Liver (tissue), 9 donors: ENCODE results near the gene FYB1. TPM values are rescaled to one million over a fixed set of nuclear protein-coding genes. Genes with fewer than 3 reads are reported as not detected.
A peak's percentile ranks its signal among the peaks of the same experiment; 100 is the strongest.

ENCODE experiments used
- DNase-seq: peaks from one replicate; pipeline ENCODE4 v3.0.0-alpha.2; 2017; ENCODE audit warnings: low spot score
- H3K27ac ChIP-seq, 2 donors: one replicate each; pipeline ENCODE4 v1.7.0; 2013; ENCODE audit warnings: inconsistent platforms in 2 of 2, low read length in 2 of 2, control low read depth in 1 of 2, low read depth in 1 of 2, mild to moderate bottlenecking in 1 of 2
- H3K27me3 ChIP-seq, 4 donors: one replicate each; pipeline versions ENCODE4 v1.6.1 to v1.7.0; 2013; ENCODE audit warnings: low read length in 3 of 4, inconsistent platforms in 1 of 4, mild to moderate bottlenecking in 1 of 4, moderate library complexity in 1 of 4; ENCODE audit not compliant: control insufficient read depth in 4 of 4, insufficient read depth in 4 of 4
- H3K36me3 ChIP-seq, 4 donors: one replicate each; pipeline versions ENCODE4 v1.6.1 to v1.7.0; 2013; ENCODE audit warnings: low read length in 3 of 4, mild to moderate bottlenecking in 3 of 4, low read depth in 1 of 4, moderate library complexity in 1 of 4; ENCODE audit not compliant: control insufficient read depth in 4 of 4, insufficient read depth in 3 of 4
- H3K4me1 ChIP-seq, 4 donors: one replicate each; pipeline versions ENCODE4 v1.6.1 to v1.7.0; 2013; ENCODE audit warnings: low read length in 3 of 4, mild to moderate bottlenecking in 3 of 4, moderate library complexity in 1 of 4; ENCODE audit not compliant: control insufficient read depth in 4 of 4, insufficient read depth in 4 of 4
- H3K4me3 ChIP-seq, 3 donors: one replicate each; pipeline versions ENCODE4 v1.6.1 to v1.7.0; 2013; ENCODE audit warnings: low read length in 3 of 3, control low read depth in 1 of 3, low read depth in 1 of 3, mild to moderate bottlenecking in 1 of 3
- H3K9ac ChIP-seq, 2 donors: one replicate each; pipeline ENCODE4 v1.7.0; 2013; ENCODE audit warnings: low read length in 2 of 2, mild to moderate bottlenecking in 2 of 2, moderate library complexity in 2 of 2, control low read depth in 1 of 2, low read depth in 1 of 2
- H3K9me3 ChIP-seq, 4 donors: one replicate each; pipeline versions ENCODE4 v1.6.1 to v1.7.0; 2013; ENCODE audit warnings: low read length in 3 of 4; ENCODE audit not compliant: control insufficient read depth in 4 of 4
- EGR1 ChIP-seq, 2 donors: IDR thresholded peaks; 2 replicates each; pipeline ENCODE4 v1.6.1; 2016 to 2018; ENCODE audit warnings: antibody characterized with exemption in 2 of 2, low read depth in 2 of 2
- FOXA1 ChIP-seq: IDR thresholded peaks from 2 replicates; pipeline ENCODE4 v1.6.1; 2016; ENCODE audit warnings: antibody characterized with exemption
- FOXA2 ChIP-seq: IDR thresholded peaks from 2 replicates; pipeline ENCODE4 v1.6.1; 2016; ENCODE audit warnings: antibody characterized with exemption
- GABPA ChIP-seq, 2 donors: IDR thresholded peaks in 1 of 2; conservative IDR thresholded peaks in 1 of 2; 2 replicates each; pipeline ENCODE4 v1.6.1; 2016; ENCODE audit warnings: antibody characterized with exemption in 2 of 2, mild to moderate bottlenecking in 1 of 2, moderate library complexity in 1 of 2
- HNF4A ChIP-seq, 2 donors: conservative IDR thresholded peaks; 2 replicates each; pipeline ENCODE4 v1.6.1; 2016; ENCODE audit warnings: antibody characterized with exemption in 2 of 2, mild to moderate bottlenecking in 2 of 2
- HNF4G ChIP-seq: IDR thresholded peaks from 2 replicates; pipeline ENCODE4 v1.6.1; 2016; ENCODE audit warnings: antibody characterized with exemption
- MAX ChIP-seq: IDR thresholded peaks from 2 replicates; pipeline ENCODE4 v1.6.1; 2016; ENCODE audit warnings: antibody characterized with exemption
- NR2F2 ChIP-seq: IDR thresholded peaks from 2 replicates; pipeline ENCODE4 v1.6.1; 2016; ENCODE audit warnings: antibody characterized with exemption
- RAD21 ChIP-seq, 2 donors: IDR thresholded peaks; 2 replicates each; pipeline ENCODE4 v1.6.1; 2016; ENCODE audit warnings: antibody characterized with exemption in 2 of 2, mild to moderate bottlenecking in 2 of 2
- RXRA ChIP-seq, 2 donors: IDR thresholded peaks; 2 replicates each; pipeline ENCODE4 v1.6.1; 2017 to 2018; ENCODE audit warnings: antibody characterized with exemption in 2 of 2, mild to moderate bottlenecking in 1 of 2
- SP1 ChIP-seq: IDR thresholded peaks from 2 replicates; pipeline ENCODE4 v1.6.1; 2018; ENCODE audit warnings: antibody characterized with exemption, mild to moderate bottlenecking
- TAF1 ChIP-seq: conservative IDR thresholded peaks from 2 replicates; pipeline ENCODE4 v1.6.1; 2016; ENCODE audit warnings: antibody characterized with exemption, mild to moderate bottlenecking
- YY1 ChIP-seq: IDR thresholded peaks from 2 replicates; pipeline ENCODE4 v1.6.1; 2016; ENCODE audit warnings: antibody characterized with exemption, mild to moderate bottlenecking
- WGBS: extraction: QIAGEN DNeasy Blood & Tissue Kit; methylation state at CpG from one replicate; pipeline ENCODE4 v1.1.7; 2013; 5-methylcytosine and 5-hydroxymethylcytosine counted together
- polyA plus RNA-seq, 2 donors: library from polyadenylated mRNA; stranded (reverse) in 1 of 2; unstranded in 1 of 2; fragments of 200-250 nt in 1 of 2; fragments of >200 nt in 1 of 2; fragmentation: Nextera tagmentation in 1 of 2; extraction: Ambion mirVana in 1 of 2; gene quantifications; one replicate each; pipeline versions ENCODE4 v1.2.1 to v1.2.3, GENCODE V29; 2013 to 2015
- total RNA-seq, 2 donors: library from RNA; depleted of rRNA; stranded (reverse); fragments of >200 nt; gene quantifications; one replicate each; pipeline ENCODE4 v1.2.3, GENCODE V29; 2014
- TF ChIP-seq, protein P1 (sequence below): IDR thresholded peaks from 2 replicates; pipeline ENCODE4 v1.6.1; 2016; ENCODE audit warnings: antibody characterized with exemption
- TF ChIP-seq, protein P2 (sequence below): IDR thresholded peaks from 2 replicates; pipeline ENCODE4 v1.6.1; 2016; ENCODE audit warnings: antibody characterized with exemption, mild to moderate bottlenecking
- donor health status: healthy.
- donor health status: healthy.
- donor health status: healthy.
- donor health status: healthy.
- donor health status: healthy.

FYB1 gene
- total and polyA plus RNA-seq, 4 donors: 2.3 to 14.6 (median 6.9) TPM

GRCh38 chr5:39206630-39207321, 12.6 kb downstream of the FYB1 start:
- no peak for DNase-seq
- no peak overlapping the region for H3K9ac ChIP-seq
- H3K4me3 ChIP-seq: no peak overlapping the region
- TF ChIP-seq GABPA (IDR thresholded peaks at IDR 0.05 in 1 of 2, conservative IDR thresholded peaks at IDR 0.05 in 1 of 2) (no peak), RAD21 (IDR thresholded peaks at IDR 0.05) (no peak), HNF4A (conservative IDR thresholded peaks at IDR 0.05) (no peak), FOXA1 (no peak), MAX (no peak), HNF4G (no peak), SP1 (no peak)
- TF ChIP-seq, protein P1, sequence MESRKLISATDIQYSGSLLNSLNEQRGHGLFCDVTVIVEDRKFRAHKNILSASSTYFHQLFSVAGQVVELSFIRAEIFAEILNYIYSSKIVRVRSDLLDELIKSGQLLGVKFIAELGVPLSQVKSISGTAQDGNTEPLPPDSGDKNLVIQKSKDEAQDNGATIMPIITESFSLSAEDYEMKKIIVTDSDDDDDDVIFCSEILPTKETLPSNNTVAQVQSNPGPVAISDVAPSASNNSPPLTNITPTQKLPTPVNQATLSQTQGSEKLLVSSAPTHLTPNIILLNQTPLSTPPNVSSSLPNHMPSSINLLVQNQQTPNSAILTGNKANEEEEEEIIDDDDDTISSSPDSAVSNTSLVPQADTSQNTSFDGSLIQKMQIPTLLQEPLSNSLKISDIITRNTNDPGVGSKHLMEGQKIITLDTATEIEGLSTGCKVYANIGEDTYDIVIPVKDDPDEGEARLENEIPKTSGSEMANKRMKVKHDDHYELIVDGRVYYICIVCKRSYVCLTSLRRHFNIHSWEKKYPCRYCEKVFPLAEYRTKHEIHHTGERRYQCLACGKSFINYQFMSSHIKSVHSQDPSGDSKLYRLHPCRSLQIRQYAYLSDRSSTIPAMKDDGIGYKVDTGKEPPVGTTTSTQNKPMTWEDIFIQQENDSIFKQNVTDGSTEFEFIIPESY: no peak
- no peaks in the 10 kb centered on the region for H3K9me3 ChIP-seq
- H3K27ac ChIP-seq: no peak overlapping the region
- no peaks in the 10 kb centered on the region for H3K27me3 ChIP-seq
- H3K36me3 ChIP-seq: no peaks in the 10 kb centered on the region
- WGBS: 76% methylated on average over 3 of the region's 3 CpGs
- H3K4me1 ChIP-seq: peaks cover 0 to 3% (median 0%) of the 10 kb centered on the region in 4 donors

DNA sequence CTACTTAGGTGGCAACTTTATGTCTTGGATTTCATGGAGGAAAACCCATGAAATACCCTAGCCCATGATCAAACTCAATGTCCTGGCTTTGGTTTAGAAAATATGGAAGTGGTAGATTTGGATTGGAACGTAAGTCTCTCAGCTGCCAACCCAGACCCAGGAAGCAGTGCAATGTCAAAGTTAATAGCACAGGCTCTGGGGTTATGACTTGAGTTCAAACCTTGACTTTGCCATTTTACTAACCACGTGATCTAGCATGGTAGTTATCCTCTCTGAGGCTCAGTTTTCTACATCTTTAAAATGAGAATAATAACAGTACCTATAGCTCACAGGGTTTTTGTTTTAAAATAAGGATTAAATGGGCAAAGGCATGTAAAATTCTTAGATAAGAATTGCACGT, 13.8 kb downstream of the FYB1 start:
- TF ChIP-seq, protein P1: no peak
- TF ChIP-seq TAF1 (no peak), HNF4G (no peak), NR2F2 (no peak), FOXA2 (no peak), FOXA1 (no peak), SP1 (no peak)
- H3K27ac ChIP-seq: no peak overlapping the region
- H3K4me1 ChIP-seq: peaks cover 0 to 3% (median 0%) of the 10 kb centered on the region in 4 donors
- no peaks in the 10 kb centered on the region for H3K36me3 ChIP-seq
- H3K9ac ChIP-seq: no peak overlapping the region
- 77% methylated on average over 3 of the region's 3 CpGs for WGBS
- no peaks in the 10 kb centered on the region for H3K27me3 ChIP-seq
- no peak for DNase-seq
- H3K9me3 ChIP-seq: no peaks in the 10 kb centered on the region
- no peak overlapping the region for H3K4me3 ChIP-seq

GRCh38 chr5:39203951-39204350, 15.4 kb downstream of the FYB1 start:
- no peaks in the 10 kb centered on the region for H3K36me3 ChIP-seq
- H3K4me3 ChIP-seq: no peak overlapping the region
- no peaks in the 10 kb centered on the region for H3K9me3 ChIP-seq
- no peaks in the 10 kb centered on the region for H3K4me1 ChIP-seq
- H3K27me3 ChIP-seq: no peaks in the 10 kb centered on the region
- H3K27ac ChIP-seq: no peak overlapping the region
- WGBS: 86% methylated on average over 1 of the region's 1 CpG
- H3K9ac ChIP-seq: peak overlapping the region in 1 of 2 donors; percentile 42
- no peak for DNase-seq
- TF ChIP-seq, protein P1: no peak
- no peak for TF ChIP-seq NR2F2
- no peak for TF ChIP-seq EGR1 (IDR thresholded peaks at IDR 0.05; ENCODE audit: low read depth in 2 of 2)
- TF ChIP-seq HNF4A (conservative IDR thresholded peaks at IDR 0.05): no peak
- no peak for TF ChIP-seq RXRA (IDR thresholded peaks at IDR 0.05)
- TF ChIP-seq, protein P2, sequence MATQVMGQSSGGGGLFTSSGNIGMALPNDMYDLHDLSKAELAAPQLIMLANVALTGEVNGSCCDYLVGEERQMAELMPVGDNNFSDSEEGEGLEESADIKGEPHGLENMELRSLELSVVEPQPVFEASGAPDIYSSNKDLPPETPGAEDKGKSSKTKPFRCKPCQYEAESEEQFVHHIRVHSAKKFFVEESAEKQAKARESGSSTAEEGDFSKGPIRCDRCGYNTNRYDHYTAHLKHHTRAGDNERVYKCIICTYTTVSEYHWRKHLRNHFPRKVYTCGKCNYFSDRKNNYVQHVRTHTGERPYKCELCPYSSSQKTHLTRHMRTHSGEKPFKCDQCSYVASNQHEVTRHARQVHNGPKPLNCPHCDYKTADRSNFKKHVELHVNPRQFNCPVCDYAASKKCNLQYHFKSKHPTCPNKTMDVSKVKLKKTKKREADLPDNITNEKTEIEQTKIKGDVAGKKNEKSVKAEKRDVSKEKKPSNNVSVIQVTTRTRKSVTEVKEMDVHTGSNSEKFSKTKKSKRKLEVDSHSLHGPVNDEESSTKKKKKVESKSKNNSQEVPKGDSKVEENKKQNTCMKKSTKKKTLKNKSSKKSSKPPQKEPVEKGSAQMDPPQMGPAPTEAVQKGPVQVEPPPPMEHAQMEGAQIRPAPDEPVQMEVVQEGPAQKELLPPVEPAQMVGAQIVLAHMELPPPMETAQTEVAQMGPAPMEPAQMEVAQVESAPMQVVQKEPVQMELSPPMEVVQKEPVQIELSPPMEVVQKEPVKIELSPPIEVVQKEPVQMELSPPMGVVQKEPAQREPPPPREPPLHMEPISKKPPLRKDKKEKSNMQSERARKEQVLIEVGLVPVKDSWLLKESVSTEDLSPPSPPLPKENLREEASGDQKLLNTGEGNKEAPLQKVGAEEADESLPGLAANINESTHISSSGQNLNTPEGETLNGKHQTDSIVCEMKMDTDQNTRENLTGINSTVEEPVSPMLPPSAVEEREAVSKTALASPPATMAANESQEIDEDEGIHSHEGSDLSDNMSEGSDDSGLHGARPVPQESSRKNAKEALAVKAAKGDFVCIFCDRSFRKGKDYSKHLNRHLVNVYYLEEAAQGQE: no peak
- TF ChIP-seq YY1: no peak
- no peak for TF ChIP-seq MAX
- TF ChIP-seq TAF1: no peak
- no peak for TF ChIP-seq HNF4G
- no peak for TF ChIP-seq FOXA1
- no peak for TF ChIP-seq SP1
- no peak for TF ChIP-seq GABPA (IDR thresholded peaks at IDR 0.05 in 1 of 2, conservative IDR thresholded peaks at IDR 0.05 in 1 of 2)
- no peak for TF ChIP-seq FOXA2
